ENCODE measurements around the gene WDCP. TPM values are rescaled to one million over a fixed set of nuclear protein-coding genes. Genes with fewer than 3 reads are reported as not detected.

WDCP gene
- total and polyA plus RNA-seq, 2 donors (not counting 1 experiment from before 2014, with no cell fraction given): 3.9 to 21.6 TPM

- Histone ChIP-seq H3K36me3 (replicated peaks in 1 of 2; ENCODE audit: control extremely low read depth in 1 of 2, control insufficient read depth in 1 of 2, extremely low read depth in 1 of 2, insufficient read depth in 2 of 2, low read length in 1 of 2) (peaks cover 15 to 41% of the 10 kb centered on the region in 2 experiments), H3K4me1 (ENCODE audit: control insufficient read depth in 2 of 2, insufficient read depth in 2 of 2, low read length in 2 of 2) (no peaks in the 10 kb centered on the region), H3K4me3 (ENCODE audit: control extremely low read depth in 1 of 5, extremely low read depth in 1 of 5, insufficient read depth in 1 of 5, low read depth in 2 of 5, low read length in 4 of 5) (no peak overlapping the region), H4K20me1 (ENCODE audit: control insufficient read depth, insufficient read depth, low read length, poor library complexity, severe bottlenecking) (no peaks in the 10 kb centered on the region), H3K27me3 (replicated peaks in 1 of 4; ENCODE audit: control extremely low read depth in 1 of 4, control insufficient read depth in 3 of 4, insufficient read depth in 4 of 4, low read length in 3 of 4) (no peaks in the 10 kb centered on the region), H3K4me2 (replicated peaks; ENCODE audit: low read depth, low read length, poor library complexity, severe bottlenecking) (no peak overlapping the region), H3K79me2 (ENCODE audit: control insufficient read depth, insufficient read depth, low read length) (no peaks in the 10 kb centered on the region), H3K27ac (ENCODE audit: low read length in 2 of 2) (no peak overlapping the region), H3K9me3 (ENCODE audit: control extremely low read depth in 1 of 3, control insufficient read depth in 2 of 3, insufficient read depth in 1 of 3, low read length in 2 of 3) (no peaks in the 10 kb centered on the region), H3K9ac (ENCODE audit: low read length) (no peak overlapping the region), H2AFZ (ENCODE audit: insufficient read depth, low read depth, low read length, poor library complexity, severe bottlenecking) (no peak overlapping the region)
- ChIA-PET POLR2A (no interaction called here), CTCF (interaction anchor here (1.4 to 1.5 kb wide), 2 partner anchors 58 to 202 kb away, joined by 4 to 5 read pairs; partner anchors contain the start of gene TP53I3)
- DNase-seq (no peak), ATAC-seq (ENCODE audit: low read depth) (no peak)
- Mint-ChIP-seq H3K4me3 (no peak overlapping the region), H3K9me3 (ENCODE audit: insufficient read depth) (no peaks in the 10 kb centered on the region), H3K27ac (no peak overlapping the region), H3K4me1 (no peaks in the 10 kb centered on the region), H3K27me3 (no peaks in the 10 kb centered on the region)
- intact Hi-C loops (cut with micrococcal nuclease): no loop called here
- no peak for TF ChIP-seq EZH2 (IDR thresholded peaks at IDR 0.05; ENCODE audit: borderline replicate concordance, insufficient read depth, low read depth, low read length, poor library complexity, severe bottlenecking)
- TF ChIP-seq CTCF (IDR thresholded peaks at IDR 0.05): no peak
- 86% methylated on average over 1 of the region's 2 CpGs for WGBS (ENCODE audit: insufficient coverage)
Measured at GRCh38 chr2:24026233-24026632, 21.0 kb downstream of the WDCP start.

GRCh38 chr2:24024996-24025663 is 22.1 kb downstream of the WDCP start:
- no peaks in the 10 kb centered on the region for H4K20me1 ChIP-seq (ENCODE audit: control insufficient read depth, insufficient read depth, low read length, poor library complexity, severe bottlenecking)
- intact Hi-C loops (cut with micrococcal nuclease): no loop called here
- no peak overlapping the region for H3K4me3 ChIP-seq (ENCODE audit: control extremely low read depth in 1 of 5, extremely low read depth in 1 of 5, insufficient read depth in 1 of 5, low read depth in 2 of 5, low read length in 4 of 5)
- H3K4me3 Mint-ChIP-seq: no peak overlapping the region
- TF ChIP-seq EZH2 (IDR thresholded peaks at IDR 0.05; ENCODE audit: borderline replicate concordance, insufficient read depth, low read depth, low read length, poor library complexity, severe bottlenecking): no peak
- TF ChIP-seq CTCF (IDR thresholded peaks at IDR 0.05): no peak
- no peak overlapping the region for H3K4me2 ChIP-seq (replicated peaks; ENCODE audit: low read depth, low read length, poor library complexity, severe bottlenecking)
- H3K27me3 ChIP-seq (replicated peaks in 1 of 4; ENCODE audit: control extremely low read depth in 1 of 4, control insufficient read depth in 3 of 4, insufficient read depth in 4 of 4, low read length in 3 of 4): no peaks in the 10 kb centered on the region
- POLR2A ChIA-PET: no interaction called here
- no peaks in the 10 kb centered on the region for H3K4me1 ChIP-seq (ENCODE audit: control insufficient read depth in 2 of 2, insufficient read depth in 2 of 2, low read length in 2 of 2)
- 97% methylated on average over 14 of the region's 17 CpGs for WGBS (ENCODE audit: insufficient coverage)
- no peaks in the 10 kb centered on the region for H3K27me3 Mint-ChIP-seq
- no peak overlapping the region for H2AFZ ChIP-seq (ENCODE audit: insufficient read depth, low read depth, low read length, poor library complexity, severe bottlenecking)
- no peaks in the 10 kb centered on the region for H3K9me3 Mint-ChIP-seq (ENCODE audit: insufficient read depth)
- H3K79me2 ChIP-seq (ENCODE audit: control insufficient read depth, insufficient read depth, low read length): no peaks in the 10 kb centered on the region
- DNase-seq (no peak), ATAC-seq (ENCODE audit: low read depth) (no peak)
- peaks cover 11 to 31% of the 10 kb centered on the region in 2 experiments for H3K36me3 ChIP-seq (replicated peaks in 1 of 2; ENCODE audit: control extremely low read depth in 1 of 2, control insufficient read depth in 1 of 2, extremely low read depth in 1 of 2, insufficient read depth in 2 of 2, low read length in 1 of 2)
- CTCF ChIA-PET: interaction anchor here (1.4 kb wide), 1 partner anchor 59 kb away, joined by 5 read pairs; the partner anchor contains the start of gene TP53I3
- H3K27ac Mint-ChIP-seq: no peak overlapping the region
- H3K4me1 Mint-ChIP-seq: no peaks in the 10 kb centered on the region
- H3K27ac ChIP-seq (ENCODE audit: low read length in 2 of 2): no peak overlapping the region
- H3K9me3 ChIP-seq (ENCODE audit: control extremely low read depth in 1 of 3, control insufficient read depth in 2 of 3, insufficient read depth in 1 of 3, low read length in 2 of 3): no peaks in the 10 kb centered on the region
- no peak overlapping the region for H3K9ac ChIP-seq (ENCODE audit: low read length)
